Common myeloid progenitor, CD34-positive (primary cell): ENCODE measurements around the gene KDM1B.
"Not testable (repeated sequence)": the region's sequence is repeated elsewhere in the genome, so short reads cannot be mapped to it uniquely, and the experiment has no call there.

ENCODE experiments used
- CTCF ChIA-PET: fragments of 350-600 bp; sonication (Branson Sonifier 250); formaldehyde crosslinking; loops from one replicate; lab custom pipeline; 2021; ENCODE audit warnings: antibody characterized with exemption; lab: Charles Lee
- POLR2A ChIA-PET: fragments of 350-600 bp; sonication (Branson Sonifier 250); formaldehyde crosslinking; loops from one replicate; lab custom pipeline; 2021; ENCODE audit warnings: antibody characterized with exemption; lab: Charles Lee
- DNase-seq, 3 donors: peaks; one replicate each; pipeline versions ENCODE4 v3.0.0 to v3.0.0-alpha.2; 2013
- H3K27ac ChIP-seq, 2 experiments: 1 replicate in 1 of 2; 2 replicates in 1 of 2; pipeline ENCODE4 v1.7.0; 2013; ENCODE audit warnings: inconsistent platforms in 2 of 2, low read length in 2 of 2, mild to moderate bottlenecking in 2 of 2, low read depth in 1 of 2, moderate library complexity in 1 of 2; ENCODE audit not compliant: severe bottlenecking in 2 of 2, insufficient read depth in 1 of 2, poor library complexity in 1 of 2
- H3K27me3 ChIP-seq, 5 experiments: replicated peaks in 2 of 5; 1 replicate in 3 of 5; 2 replicates in 2 of 5; pipeline versions ENCODE4 v1.6.1 to v1.7.0; 2013; ENCODE audit warnings: low read length in 4 of 5, mild to moderate bottlenecking in 2 of 5, moderate library complexity in 2 of 5, inconsistent platforms in 1 of 5; ENCODE audit not compliant: insufficient read depth in 5 of 5, control insufficient read depth in 4 of 5
- H3K36me3 ChIP-seq, 4 experiments: 1 replicate in 2 of 4; 2 replicates in 2 of 4; pipeline versions ENCODE4 v1.6.1 to v1.7.0; 2013; ENCODE audit warnings: low read length in 3 of 4, control low read depth in 1 of 4, mild to moderate bottlenecking in 1 of 4; ENCODE audit not compliant: control insufficient read depth in 4 of 4, insufficient read depth in 4 of 4
- H3K4me1 ChIP-seq, 4 experiments: 1 replicate in 3 of 4; 2 replicates in 1 of 4; pipeline versions ENCODE4 v1.6.1 to v1.7.1; 2013; ENCODE audit warnings: low read length in 3 of 4, mild to moderate bottlenecking in 3 of 4, control low read depth in 1 of 4, inconsistent platforms in 1 of 4, moderate library complexity in 1 of 4; ENCODE audit not compliant: control insufficient read depth in 4 of 4, insufficient read depth in 4 of 4; ENCODE audit errors: control extremely low read depth in 1 of 4
- H3K4me3 ChIP-seq, 7 experiments: 1 replicate in 4 of 7; 2 replicates in 3 of 7; pipeline versions ENCODE4 v1.5.1 to v1.7.0; 2013; ENCODE audit warnings: mild to moderate bottlenecking in 7 of 7, low read length in 6 of 7, moderate library complexity in 6 of 7, inconsistent platforms in 2 of 7, low read depth in 2 of 7, control low read depth in 1 of 7; ENCODE audit not compliant: insufficient read depth in 4 of 7, control insufficient read depth in 1 of 7; ENCODE audit errors: extremely low read depth in 1 of 7
- H3K9me3 ChIP-seq, 5 experiments: 1 replicate in 4 of 5; 2 replicates in 1 of 5; pipeline versions ENCODE4 v1.6.1 to v1.7.1; 2013; ENCODE audit warnings: low read length in 4 of 5, mild to moderate bottlenecking in 2 of 5, inconsistent platforms in 1 of 5, low read depth in 1 of 5, moderate library complexity in 1 of 5; ENCODE audit not compliant: control insufficient read depth in 4 of 5, insufficient read depth in 2 of 5; ENCODE audit errors: control extremely low read depth in 1 of 5
- WGBS: methylation state at CpG from one replicate; pipeline ENCODE4 v1.1.5; 2013; ENCODE audit not compliant: insufficient coverage; 5-methylcytosine and 5-hydroxymethylcytosine counted together

KDM1B gene

GRCh38 chr6:18219591-18219990, 64.4 kb downstream of the KDM1B start:
- CTCF ChIA-PET = no interaction called here
- no peaks in the 10 kb centered on the region for H3K27me3 ChIP-seq
- H3K4me1 ChIP-seq = peaks cover 5 to 19% (median 10%) of the 10 kb centered on the region in 4 experiments
- no peak overlapping the region for H3K27ac ChIP-seq
- DNase-seq = no peak
- WGBS = 86% methylated on average over 5 of the region's 7 CpGs
- no peaks in the 10 kb centered on the region for H3K9me3 ChIP-seq
- POLR2A ChIA-PET = no interaction called here
- no peak overlapping the region for H3K4me3 ChIP-seq
- H3K36me3 ChIP-seq = peaks cover 14 to 57% (median 38%) of the 10 kb centered on the region in 4 experiments

- H3K9me3 ChIP-seq = no peaks in the 10 kb centered on the region
- ChIA-PET CTCF (no interaction called here), POLR2A (interaction anchor here (0.6 kb wide), 1 partner anchor 55 kb away, joined by 3 read pairs; no protein-coding TSS in a partner anchor)
- H3K27me3 ChIP-seq = no peaks in the 10 kb centered on the region
- peaks cover 0 to 3% (median 0%) of the 10 kb centered on the region in 4 experiments for H3K4me1 ChIP-seq
- H3K27ac ChIP-seq = no peak overlapping the region
- WGBS = 84% methylated on average over 3 of the region's 4 CpGs
- no peak overlapping the region for H3K4me3 ChIP-seq
- peaks cover 19 to 72% (median 45%) of the 10 kb centered on the region in 4 experiments for H3K36me3 ChIP-seq
- no peak for DNase-seq
Measured at GRCh38 chr6:18221288-18221615, 66.0 kb downstream of the KDM1B start.

GRCh38 chr6:18226451-18227105, 71.4 kb downstream of the KDM1B start:
- DNase-seq = not testable (repeated sequence)
- CTCF ChIA-PET = interaction anchor here (1.4 to 2.4 kb wide), 2 partner anchors 11 to 21 kb away, joined by 3 to 5 read pairs; no protein-coding TSS in a partner anchor

GRCh38 chr6:18227166-18227565, 71.9 kb downstream of the KDM1B start:
- Histone ChIP-seq H3K9me3 (peaks cover 0 to 17% (median 8%) of the 10 kb centered on the region in 5 experiments), H3K36me3 (peaks cover 25 to 77% (median 43%) of the 10 kb centered on the region in 4 experiments)
- POLR2A ChIA-PET, H3K4me3 ChIP-seq, H3K27ac ChIP-seq, H3K27me3 ChIP-seq, CTCF ChIA-PET, H3K4me1 ChIP-seq, DNase-seq: not testable (repeated sequence)
- 100% methylated on average over 1 of the region's 9 CpGs for WGBS

More at GRCh38 chr6:18226451-18227105, 71.4 kb downstream of the KDM1B start:
- H3K27ac ChIP-seq, POLR2A ChIA-PET, H3K4me3 ChIP-seq, H3K4me1 ChIP-seq, H3K27me3 ChIP-seq: not testable (repeated sequence)
- 100% methylated on average over 3 of the region's 5 CpGs for WGBS
- peaks cover 21 to 77% (median 45%) of the 10 kb centered on the region in 4 experiments for H3K36me3 ChIP-seq
- peaks cover 0 to 11% (median 6%) of the 10 kb centered on the region in 5 experiments for H3K9me3 ChIP-seq

GRCh38 chr6:18228590-18228989, 73.4 kb downstream of the KDM1B start:
- 98% methylated on average over 9 of the region's 14 CpGs for WGBS
- H3K27ac ChIP-seq, DNase-seq, CTCF ChIA-PET, H3K4me1 ChIP-seq, POLR2A ChIA-PET, H3K4me3 ChIP-seq, H3K27me3 ChIP-seq: not testable (repeated sequence)
- H3K36me3 ChIP-seq = peaks cover 28 to 75% (median 38%) of the 10 kb centered on the region in 4 experiments
- peaks cover 4 to 17% (median 10%) of the 10 kb centered on the region in 5 experiments for H3K9me3 ChIP-seq

GRCh38 chr6:18231856-18232255, 76.6 kb downstream of the KDM1B start:
- not testable (repeated sequence) for H3K27me3 ChIP-seq
- CTCF ChIA-PET = interaction anchor here (2.0 kb wide), 1 partner anchor 9 kb away, joined by 4 read pairs; no protein-coding TSS in a partner anchor
- 100% methylated on average over 1 of the region's 7 CpGs for WGBS

GRCh38 chr6:18233770-18234169, 78.5 kb downstream of the KDM1B start:
- H3K4me1 ChIP-seq, H3K27ac ChIP-seq, CTCF ChIA-PET, H3K4me3 ChIP-seq, DNase-seq, H3K27me3 ChIP-seq, POLR2A ChIA-PET: not testable (repeated sequence)
- no CpG with 5 or more reads among the region's 4 CpGs for WGBS
- Histone ChIP-seq H3K36me3 (peaks cover 28 to 72% (median 43%) of the 10 kb centered on the region in 4 experiments), H3K9me3 (peaks cover 4 to 14% (median 12%) of the 10 kb centered on the region in 5 experiments)

More at GRCh38 chr6:18231856-18232255, 76.6 kb downstream of the KDM1B start:
- DNase-seq = peak in 2 of 3 donors; percentile 14 to 38
- POLR2A ChIA-PET, H3K4me1 ChIP-seq, H3K27ac ChIP-seq, H3K4me3 ChIP-seq: not testable (repeated sequence)
- H3K36me3 ChIP-seq = peaks cover 30 to 77% (median 40%) of the 10 kb centered on the region in 4 experiments
- peaks cover 4 to 20% (median 12%) of the 10 kb centered on the region in 5 experiments for H3K9me3 ChIP-seq
